ENCODE measurements around the gene SMCHD1. TPM values are rescaled to one million over a fixed set of nuclear protein-coding genes. Genes with fewer than 3 reads are reported as not detected.

SMCHD1 gene
- total RNA-seq, 1 experiment from 2014 or later, result 33.0 TPM

- POLR2A ChIA-PET, result interaction anchor here (0.6 kb wide), 1 partner anchor 155 kb away, joined by 3 read pairs; no protein-coding TSS in a partner anchor
- Mint-ChIP-seq H3K4me1 (no peaks in the 10 kb centered on the region), H3K9me3 (peaks cover 18% of the 10 kb centered on the region), H3K27ac (no peak overlapping the region), H3K36me3 (peaks cover 30% of the 10 kb centered on the region), H3K4me3 (no peak overlapping the region), H3K27me3 (ENCODE audit: low read depth) (no peaks in the 10 kb centered on the region)
- CTCF ChIA-PET, result no interaction called here
- ATAC-seq (no peak), DNase-seq (ENCODE audit: low spot score) (no peak)
- no peak for TF ChIP-seq CBFB (CRISPR knock-in tag; IDR thresholded peaks at IDR 0.05; ENCODE audit: low read depth)
- no peak for TF ChIP-seq FOXP1 (CRISPR knock-in tag; IDR thresholded peaks at IDR 0.05; ENCODE audit: borderline replicate concordance)
- TF ChIP-seq ELF4 (CRISPR knock-in tag; IDR thresholded peaks at IDR 0.05; ENCODE audit: low read depth), result no peak
- TF ChIP-seq MLX (CRISPR knock-in tag; IDR thresholded peaks at IDR 0.05), result no peak
- no peak for TF ChIP-seq ATF3 (CRISPR knock-in tag; conservative IDR thresholded peaks at IDR 0.05)
- TF ChIP-seq FOXK1 (CRISPR knock-in tag; IDR thresholded peaks at IDR 0.05), result no peak
- TF ChIP-seq, protein P1, sequence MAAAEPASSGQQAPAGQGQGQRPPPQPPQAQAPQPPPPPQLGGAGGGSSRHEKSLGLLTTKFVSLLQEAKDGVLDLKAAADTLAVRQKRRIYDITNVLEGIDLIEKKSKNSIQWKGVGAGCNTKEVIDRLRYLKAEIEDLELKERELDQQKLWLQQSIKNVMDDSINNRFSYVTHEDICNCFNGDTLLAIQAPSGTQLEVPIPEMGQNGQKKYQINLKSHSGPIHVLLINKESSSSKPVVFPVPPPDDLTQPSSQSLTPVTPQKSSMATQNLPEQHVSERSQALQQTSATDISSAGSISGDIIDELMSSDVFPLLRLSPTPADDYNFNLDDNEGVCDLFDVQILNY (CRISPR knock-in tag; IDR thresholded peaks at IDR 0.05), result no peak
- TF ChIP-seq MYBL2 (CRISPR knock-in tag; IDR thresholded peaks at IDR 0.05), result no peak
- TF ChIP-seq, protein P2, sequence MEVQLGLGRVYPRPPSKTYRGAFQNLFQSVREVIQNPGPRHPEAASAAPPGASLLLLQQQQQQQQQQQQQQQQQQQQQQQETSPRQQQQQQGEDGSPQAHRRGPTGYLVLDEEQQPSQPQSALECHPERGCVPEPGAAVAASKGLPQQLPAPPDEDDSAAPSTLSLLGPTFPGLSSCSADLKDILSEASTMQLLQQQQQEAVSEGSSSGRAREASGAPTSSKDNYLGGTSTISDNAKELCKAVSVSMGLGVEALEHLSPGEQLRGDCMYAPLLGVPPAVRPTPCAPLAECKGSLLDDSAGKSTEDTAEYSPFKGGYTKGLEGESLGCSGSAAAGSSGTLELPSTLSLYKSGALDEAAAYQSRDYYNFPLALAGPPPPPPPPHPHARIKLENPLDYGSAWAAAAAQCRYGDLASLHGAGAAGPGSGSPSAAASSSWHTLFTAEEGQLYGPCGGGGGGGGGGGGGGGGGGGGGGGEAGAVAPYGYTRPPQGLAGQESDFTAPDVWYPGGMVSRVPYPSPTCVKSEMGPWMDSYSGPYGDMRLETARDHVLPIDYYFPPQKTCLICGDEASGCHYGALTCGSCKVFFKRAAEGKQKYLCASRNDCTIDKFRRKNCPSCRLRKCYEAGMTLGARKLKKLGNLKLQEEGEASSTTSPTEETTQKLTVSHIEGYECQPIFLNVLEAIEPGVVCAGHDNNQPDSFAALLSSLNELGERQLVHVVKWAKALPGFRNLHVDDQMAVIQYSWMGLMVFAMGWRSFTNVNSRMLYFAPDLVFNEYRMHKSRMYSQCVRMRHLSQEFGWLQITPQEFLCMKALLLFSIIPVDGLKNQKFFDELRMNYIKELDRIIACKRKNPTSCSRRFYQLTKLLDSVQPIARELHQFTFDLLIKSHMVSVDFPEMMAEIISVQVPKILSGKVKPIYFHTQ (CRISPR knock-in tag; IDR thresholded peaks at IDR 0.05), result no peak
- no peak for TF ChIP-seq ZSCAN18 (CRISPR knock-in tag; IDR thresholded peaks at IDR 0.05)
Observed at GRCh38 chr18:2681993-2682603, 26.6 kb downstream of the SMCHD1 start.

DNA sequence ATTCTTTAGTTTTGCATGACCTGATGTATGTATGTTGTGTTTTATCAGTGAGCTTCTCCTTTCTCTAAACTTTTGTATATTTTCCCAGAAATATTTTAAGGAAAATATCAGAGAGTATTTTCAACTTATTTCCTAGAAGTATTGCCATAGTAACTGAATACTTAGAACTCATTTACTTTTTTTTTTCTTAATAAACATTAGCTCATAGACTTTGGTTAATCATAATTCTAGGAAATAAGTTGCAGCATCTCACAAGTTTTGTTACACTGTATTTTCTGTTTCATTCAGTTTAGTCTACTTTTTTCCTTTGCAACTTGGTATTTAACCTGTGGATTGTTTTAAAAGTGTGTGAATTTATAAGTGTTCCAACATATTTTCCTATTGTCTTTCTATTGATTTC, 27.5 kb downstream of the SMCHD1 start:
- H3K4me3 Mint-ChIP-seq, result no peak overlapping the region
- H3K9me3 Mint-ChIP-seq, result peaks cover 18% of the 10 kb centered on the region
- H3K27ac Mint-ChIP-seq, result no peak overlapping the region
- CTCF ChIA-PET, result no interaction called here
- DNase-seq (ENCODE audit: low spot score) (no peak), ATAC-seq (no peak)
- H3K36me3 Mint-ChIP-seq, result peaks cover 30% of the 10 kb centered on the region
- no peaks in the 10 kb centered on the region for H3K27me3 Mint-ChIP-seq (ENCODE audit: low read depth)
- POLR2A ChIA-PET, result no interaction called here
- H3K4me1 Mint-ChIP-seq, result no peaks in the 10 kb centered on the region
- no peak for TF ChIP-seq AFF4 (CRISPR knock-in tag; IDR thresholded peaks at IDR 0.05; ENCODE audit: borderline replicate concordance)
- TF ChIP-seq CREB1 (CRISPR knock-in tag; IDR thresholded peaks at IDR 0.05), result no peak
- TF ChIP-seq, protein P1 (CRISPR knock-in tag; IDR thresholded peaks at IDR 0.05), result no peak
- TF ChIP-seq TP53 (CRISPR knock-in tag; IDR thresholded peaks at IDR 0.05), result no peak
- TF ChIP-seq ATF2 (CRISPR knock-in tag; IDR thresholded peaks at IDR 0.05; ENCODE audit: borderline replicate concordance, low read depth), result no peak
- TF ChIP-seq, protein P3, sequence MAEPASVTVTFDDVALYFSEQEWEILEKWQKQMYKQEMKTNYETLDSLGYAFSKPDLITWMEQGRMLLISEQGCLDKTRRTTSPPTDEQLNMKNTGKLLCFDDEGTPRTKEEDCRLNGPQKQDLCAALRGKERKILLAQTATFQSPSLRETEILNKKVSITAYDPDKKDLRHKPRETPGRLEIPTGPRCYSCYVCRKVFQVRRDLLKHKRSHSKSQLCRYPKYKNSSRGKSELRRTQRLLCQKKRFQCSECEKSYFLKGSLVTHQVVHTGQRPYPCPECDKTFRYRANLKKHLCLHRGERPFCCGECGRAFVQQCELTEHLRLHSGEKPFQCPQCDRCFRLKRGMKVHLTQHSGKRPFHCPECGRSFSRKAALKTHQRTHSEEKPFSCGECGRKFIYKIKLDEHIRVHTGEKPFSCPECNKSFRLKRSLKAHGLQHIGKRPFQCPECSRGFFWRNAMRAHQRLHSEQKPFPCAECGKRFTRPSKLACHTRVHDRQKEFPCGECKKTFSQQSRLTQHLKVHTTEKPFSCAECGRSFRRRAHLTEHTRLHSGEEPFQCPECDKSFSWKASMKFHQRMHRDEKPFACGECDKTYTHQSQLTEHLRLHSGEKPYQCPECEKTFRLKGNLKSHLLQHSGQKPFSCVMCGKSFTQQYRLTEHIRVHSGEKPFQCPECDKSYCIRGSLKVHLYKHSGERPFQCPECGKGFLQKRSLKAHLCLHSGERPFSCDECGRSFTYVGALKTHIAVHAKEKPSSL (CRISPR knock-in tag; conservative IDR thresholded peaks at IDR 0.05), result no peak
- no peak for TF ChIP-seq OVOL2 (CRISPR knock-in tag; IDR thresholded peaks at IDR 0.05; ENCODE audit: borderline replicate concordance)
